ENCODE data around the gene BOC.
A peak's percentile ranks its signal among the peaks of the same experiment; 100 is the strongest.

The BOC gene

DNA sequence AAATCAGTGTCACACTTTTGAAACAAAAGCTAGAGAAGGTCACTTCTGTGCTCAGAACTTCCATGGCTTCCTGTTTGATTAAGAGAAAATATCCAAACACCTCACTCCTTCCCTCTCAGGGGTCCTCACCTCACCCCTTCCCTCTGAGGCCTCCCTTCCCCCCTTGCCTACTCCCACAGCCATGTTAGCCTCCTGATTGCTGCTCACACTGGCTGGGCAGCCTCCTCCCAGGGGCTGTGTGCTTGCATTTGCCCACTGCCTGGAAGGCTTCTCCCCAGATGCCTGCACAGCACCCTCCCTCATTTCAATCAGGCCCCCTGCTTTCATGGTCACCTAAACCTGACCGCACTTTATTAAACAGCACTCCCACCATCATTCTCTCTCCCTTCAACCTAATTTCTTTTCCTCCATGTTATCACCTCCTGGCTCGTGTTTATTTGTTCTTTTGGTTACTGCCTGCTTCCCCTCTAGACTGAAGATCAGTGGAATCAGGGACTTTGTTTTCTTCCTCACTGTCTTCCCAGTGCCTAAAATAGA lies 10.4 kb downstream of the BOC start:
- DNase-seq (ENCODE audit: extremely low spot score, insufficient read length, low read depth) (no peak), FAIRE-seq (no peak)

- no peak for DNase-seq (ENCODE audit: extremely low spot score, insufficient read length, low read depth)
- FAIRE-seq = no peak
These were observed 11.2 kb downstream of the BOC start for GRCh38 chr3:113222451-113223086.

- FAIRE-seq (peak; percentile 18), DNase-seq (ENCODE audit: extremely low spot score, insufficient read length, low read depth) (peak; percentile 37)
These were observed 12.3 kb downstream of the BOC start for GRCh38 chr3:113223475-113224281.

- no peak for DNase-seq (ENCODE audit: extremely low spot score, insufficient read length, low read depth)
- FAIRE-seq = no peak
These were observed 13.9 kb downstream of the BOC start for GRCh38 chr3:113225286-113225685.

DNA sequence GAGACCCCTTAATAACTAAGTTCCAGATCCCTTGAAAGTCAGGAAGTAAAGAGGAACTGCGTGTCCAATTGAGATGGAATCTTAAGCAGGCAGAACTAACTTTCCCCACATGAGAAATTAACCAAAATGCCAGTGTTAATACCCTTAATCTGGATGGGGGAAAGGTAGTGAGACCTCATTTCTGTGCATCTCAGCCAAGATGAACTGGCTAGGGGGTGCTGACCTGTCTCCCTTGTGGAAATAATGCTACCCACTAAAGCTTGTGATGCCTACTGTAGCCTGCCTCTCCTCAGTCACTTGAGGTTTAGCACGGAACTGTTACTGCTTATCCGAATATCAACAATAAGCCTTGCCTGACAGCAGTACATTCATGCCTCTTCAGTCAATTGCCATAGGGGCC lies 15.1 kb downstream of the BOC start:
- DNase-seq (ENCODE audit: extremely low spot score, insufficient read length, low read depth) (no peak), FAIRE-seq (no peak)

DNA sequence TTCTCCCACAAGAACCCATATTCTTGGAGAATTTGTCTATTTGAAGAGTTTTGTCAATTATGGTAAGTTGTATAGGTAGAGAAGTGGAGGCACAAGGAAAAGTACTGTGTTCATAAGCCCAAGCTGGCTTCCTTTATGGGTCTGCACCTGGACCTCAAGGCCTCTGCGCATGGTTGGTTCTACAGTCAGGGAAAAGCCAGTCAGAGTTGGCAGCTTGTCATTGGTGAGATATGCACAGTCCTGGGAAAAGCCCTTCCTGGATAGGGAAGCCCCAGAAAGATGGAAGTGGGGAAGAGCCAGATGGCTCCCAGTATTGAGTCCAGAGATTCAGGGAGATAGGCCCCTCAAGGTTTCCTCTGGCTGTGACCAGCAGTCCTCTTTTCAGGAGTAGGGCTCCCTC lies 15.8 kb downstream of the BOC start:
- FAIRE-seq = no peak

GRCh38 chr3:113228498-113229286 lies 17.3 kb downstream of the BOC start:
- FAIRE-seq (no peak), DNase-seq (ENCODE audit: extremely low spot score, insufficient read length, low read depth) (no peak)

More for the DNA sequence above, 15.8 kb downstream of the BOC start:
- DNase-seq (ENCODE audit: extremely low spot score, insufficient read length, low read depth) = no peak

GRCh38 chr3:113231391-113231790 lies 20.0 kb downstream of the BOC start:
- DNase-seq (ENCODE audit: extremely low spot score, insufficient read length, low read depth) (no peak), FAIRE-seq (no peak)

DNA sequence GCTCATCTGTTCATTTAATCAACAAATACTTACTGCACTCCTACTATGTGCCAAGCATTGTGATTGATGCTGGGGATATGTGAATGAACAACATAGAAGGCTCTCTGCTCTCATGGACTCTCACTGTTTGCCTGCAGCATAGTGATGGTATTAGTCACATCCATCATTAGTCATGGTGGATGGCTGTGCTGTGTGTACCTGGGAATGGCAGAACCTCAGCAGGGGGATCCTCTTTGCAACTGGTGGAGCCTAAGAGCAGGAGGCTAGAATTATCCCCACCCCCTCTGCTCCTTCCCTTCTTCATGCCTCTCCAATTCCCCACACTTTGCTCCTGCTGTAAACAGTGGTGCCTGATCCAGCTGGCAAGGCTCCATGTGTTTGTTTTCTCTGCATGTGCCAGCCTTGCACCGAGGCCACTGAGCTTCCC lies 20.5 kb downstream of the BOC start:
- FAIRE-seq = no peak
- DNase-seq (ENCODE audit: extremely low spot score, insufficient read length, low read depth) = no peak

GRCh38 chr3:113232342-113232741 lies 21.0 kb downstream of the BOC start:
- no peak for DNase-seq (ENCODE audit: extremely low spot score, insufficient read length, low read depth)
- no peak for FAIRE-seq

DNA sequence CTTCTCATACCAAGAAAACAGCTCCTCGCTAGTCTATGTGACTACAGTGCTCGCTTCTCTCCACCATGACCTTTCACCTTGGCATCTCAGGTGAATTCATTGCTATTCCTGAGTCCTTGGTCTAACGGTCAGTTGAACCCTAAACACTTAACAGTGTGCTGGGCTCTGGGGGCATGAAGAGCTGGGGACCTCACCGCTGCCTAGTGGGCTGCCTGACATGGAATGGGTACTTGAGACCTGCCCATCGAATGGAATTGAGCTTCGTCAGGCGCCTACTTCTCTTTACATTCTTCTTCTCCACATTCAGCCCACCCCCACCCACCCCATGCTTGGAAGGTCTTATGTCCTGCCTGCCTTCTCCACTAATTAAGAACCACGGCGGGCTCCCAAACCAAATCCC lies 22.1 kb downstream of the BOC start:
- no peak for FAIRE-seq
- DNase-seq (ENCODE audit: extremely low spot score, insufficient read length, low read depth) = no peak

- DNase-seq (ENCODE audit: extremely low spot score, insufficient read length, low read depth) (no peak), FAIRE-seq (no peak)
These were observed 22.7 kb downstream of the BOC start for GRCh38 chr3:113234028-113234427.

- FAIRE-seq = no peak
- no peak for DNase-seq (ENCODE audit: extremely low spot score, insufficient read length, low read depth)
These were observed 23.4 kb downstream of the BOC start for GRCh38 chr3:113234688-113235260.

GRCh38 chr3:113238503-113238902 lies 27.1 kb downstream of the BOC start:
- FAIRE-seq = no peak
- no peak for DNase-seq (ENCODE audit: extremely low spot score, insufficient read length, low read depth)

GRCh38 chr3:113240841-113241240 lies 29.5 kb downstream of the BOC start:
- DNase-seq (ENCODE audit: extremely low spot score, insufficient read length, low read depth) (no peak), FAIRE-seq (no peak)

DNA sequence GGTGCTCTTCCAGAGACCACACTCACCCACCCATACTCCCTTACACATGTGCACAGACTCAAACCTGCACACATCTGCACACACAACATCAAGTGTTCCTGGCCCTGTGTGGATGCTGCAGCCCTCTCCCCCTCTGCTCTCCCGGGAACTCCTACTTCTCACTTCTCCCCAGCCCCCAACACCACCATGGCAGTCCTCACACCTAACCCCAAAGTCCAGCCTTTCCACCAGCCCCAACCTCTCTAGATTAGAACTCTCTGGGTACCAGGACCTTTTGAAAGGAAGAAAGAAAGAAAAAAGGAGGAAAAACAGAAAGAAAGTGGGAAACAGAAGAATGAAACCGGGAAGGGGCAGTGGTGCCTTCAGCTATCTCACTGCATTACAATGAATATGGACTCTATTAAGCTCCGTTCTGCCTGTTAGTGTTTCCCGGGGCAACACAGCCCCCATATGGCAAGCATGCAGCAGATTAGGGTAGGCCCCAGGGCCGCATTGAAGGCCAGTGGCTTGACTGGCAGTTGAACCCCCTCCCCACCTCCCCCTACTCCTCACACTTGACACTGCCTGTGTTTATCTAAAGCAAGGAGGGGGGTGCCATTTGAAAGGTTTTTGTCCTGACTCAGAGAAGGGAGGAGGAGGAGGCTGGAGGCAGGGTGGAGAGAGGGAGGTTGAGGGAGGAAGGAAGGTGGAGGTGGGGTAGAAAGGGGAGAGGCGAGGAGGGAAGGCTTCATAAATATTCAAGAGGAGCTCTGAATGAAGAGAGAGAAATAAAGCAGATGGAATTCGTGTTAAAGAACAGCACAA lies 30.1 kb downstream of the BOC start:
- DNase-seq (ENCODE audit: extremely low spot score, insufficient read length, low read depth) (no peak), FAIRE-seq (no peak)

DNA sequence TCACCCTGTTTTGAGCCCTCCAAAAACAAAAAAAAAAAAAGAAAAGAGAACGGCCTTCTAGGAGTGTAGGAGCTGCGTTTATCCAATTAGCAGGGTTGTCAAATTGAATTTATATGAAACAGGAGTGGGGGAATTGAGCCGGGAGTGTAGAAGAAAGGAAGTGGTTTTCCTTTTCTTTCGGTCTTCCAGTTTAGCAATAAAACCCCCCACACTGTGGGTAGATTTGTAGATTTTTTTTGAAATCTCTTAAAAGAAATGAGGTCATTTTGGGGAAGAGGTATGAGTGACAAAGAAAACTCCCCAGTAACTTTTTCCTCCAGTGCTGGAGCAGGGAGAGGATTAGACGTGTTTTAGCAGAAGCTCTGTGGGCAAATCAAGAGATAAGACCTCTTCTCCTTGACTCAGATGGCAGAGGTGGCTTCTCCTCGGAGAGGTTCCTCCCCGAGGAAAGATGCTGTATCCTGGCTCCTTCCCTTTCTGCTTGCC lies 30.8 kb downstream of the BOC start:
- DNase-seq (ENCODE audit: extremely low spot score, insufficient read length, low read depth) = no peak
- no peak for FAIRE-seq

DNA sequence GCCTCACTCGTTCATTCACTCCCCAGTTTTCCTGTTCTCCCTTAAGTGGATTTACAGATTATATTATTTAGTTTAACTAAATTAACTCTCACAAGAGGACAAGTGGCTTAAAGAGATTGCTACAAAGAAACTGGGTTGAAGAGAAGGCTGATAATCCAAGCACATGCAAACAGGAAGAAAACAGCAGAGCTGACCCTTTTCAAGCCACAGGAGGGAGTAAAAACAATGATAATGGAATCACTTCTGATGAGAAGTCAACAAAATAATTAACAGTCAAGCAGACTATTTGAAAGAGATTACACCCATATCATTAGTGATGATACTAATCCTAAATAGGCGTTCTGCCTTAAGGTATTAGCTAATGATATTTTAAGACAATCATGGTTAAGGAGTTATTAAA lies 31.7 kb downstream of the BOC start:
- DNase-seq (ENCODE audit: extremely low spot score, insufficient read length, low read depth) (no peak), FAIRE-seq (no peak)

- FAIRE-seq = no peak
- DNase-seq (ENCODE audit: extremely low spot score, insufficient read length, low read depth) = no peak
These were observed 32.5 kb downstream of the BOC start for GRCh38 chr3:113243846-113244245.
